Measurements from ENCODE around the gene HSF2. TPM values are rescaled to one million over a fixed set of nuclear protein-coding genes. Genes with fewer than 3 reads are reported as not detected.

The HSF2 gene
- total and polyA plus RNA-seq, 2 donors (not counting 1 experiment from before 2014, with no cell fraction given), result 10.6 to 10.8 TPM

- ChIA-PET CTCF (interaction anchor here (0.5 to 2.2 kb wide), 3 partner anchors 20 to 67 kb away, joined by 3 to 21 read pairs (median 10); no protein-coding TSS in a partner anchor), POLR2A (interaction anchor here (0.9 kb wide), 2 partner anchors 13 to 72 kb away, joined by 3 read pairs; partner anchors contain the start of gene HSF2)
- DNase-seq (no peak), ATAC-seq (ENCODE audit: low read depth) (peak; percentile 50)
- peaks cover 20% of the 10 kb centered on the region for H4K20me1 ChIP-seq (ENCODE audit: control insufficient read depth, insufficient read depth, low read length, poor library complexity, severe bottlenecking)
- TF ChIP-seq EZH2 (IDR thresholded peaks at IDR 0.05; ENCODE audit: borderline replicate concordance, insufficient read depth, low read depth, low read length, poor library complexity, severe bottlenecking), result no peak
- TF ChIP-seq CTCF (IDR thresholded peaks at IDR 0.05), result no peak
- H3K4me1 ChIP-seq (ENCODE audit: control insufficient read depth in 2 of 2, insufficient read depth in 2 of 2, low read length in 2 of 2), result peaks cover 15 to 31% of the 10 kb centered on the region in 2 donors
- H2AFZ ChIP-seq (ENCODE audit: insufficient read depth, low read depth, low read length, poor library complexity, severe bottlenecking), result peak overlapping the region; percentile 92
- H3K4me3 ChIP-seq (ENCODE audit: control extremely low read depth in 1 of 5, extremely low read depth in 1 of 5, insufficient read depth in 1 of 5, low read depth in 2 of 5, low read length in 4 of 5), result peak overlapping the region; percentile 97 to 100 (median 99)
- H3K79me2 ChIP-seq (ENCODE audit: control insufficient read depth, insufficient read depth, low read length), result peaks cover 57% of the 10 kb centered on the region
- Mint-ChIP-seq H3K4me1 (peaks cover 35% of the 10 kb centered on the region), H3K9me3 (ENCODE audit: insufficient read depth) (no peaks in the 10 kb centered on the region), H3K4me3 (peak overlapping the region; percentile 99), H3K27ac (peak overlapping the region; percentile 100), H3K27me3 (no peaks in the 10 kb centered on the region)
- H3K9ac ChIP-seq (ENCODE audit: low read length), result peak overlapping the region; percentile 99
- no peaks in the 10 kb centered on the region for H3K9me3 ChIP-seq (ENCODE audit: control extremely low read depth in 1 of 3, control insufficient read depth in 2 of 3, insufficient read depth in 1 of 3, low read length in 2 of 3)
- H3K27me3 ChIP-seq (replicated peaks in 1 of 4; ENCODE audit: control extremely low read depth in 1 of 4, control insufficient read depth in 3 of 4, insufficient read depth in 4 of 4, low read length in 3 of 4), result no peaks in the 10 kb centered on the region
- peak overlapping the region; percentile 97 to 99 for H3K27ac ChIP-seq (ENCODE audit: low read length in 2 of 2)
- intact Hi-C loops (cut with micrococcal nuclease), result loop anchor here (5.0 to 10.0 kb wide), 3 partner anchors 253 to 1140 kb away; partner anchors contain the start of gene TBC1D32
- no CpG with 5 or more reads among the region's 8 CpGs for WGBS (ENCODE audit: insufficient coverage)
- peaks cover 0 to 5% of the 10 kb centered on the region in 2 experiments for H3K36me3 ChIP-seq (replicated peaks in 1 of 2; ENCODE audit: control extremely low read depth in 1 of 2, control insufficient read depth in 1 of 2, extremely low read depth in 1 of 2, insufficient read depth in 2 of 2, low read length in 1 of 2)
- H3K4me2 ChIP-seq (replicated peaks; ENCODE audit: low read depth, low read length, poor library complexity, severe bottlenecking), result peak overlapping the region; percentile 86
Observed at GRCh38 chr6:122472022-122472340, 72.5 kb downstream of the HSF2 start.

GRCh38 chr6:122476131-122476530 lies 76.7 kb downstream of the HSF2 start:
- Mint-ChIP-seq H3K4me3 (no peak overlapping the region), H3K27me3 (no peaks in the 10 kb centered on the region), H3K4me1 (peaks cover 6% of the 10 kb centered on the region), H3K27ac (no peak overlapping the region), H3K9me3 (ENCODE audit: insufficient read depth) (no peaks in the 10 kb centered on the region)
- Histone ChIP-seq H2AFZ (ENCODE audit: insufficient read depth, low read depth, low read length, poor library complexity, severe bottlenecking) (no peak overlapping the region), H3K4me1 (ENCODE audit: control insufficient read depth in 2 of 2, insufficient read depth in 2 of 2, low read length in 2 of 2) (peaks cover 3 to 5% of the 10 kb centered on the region in 2 donors), H3K27me3 (replicated peaks in 1 of 4; ENCODE audit: control extremely low read depth in 1 of 4, control insufficient read depth in 3 of 4, insufficient read depth in 4 of 4, low read length in 3 of 4) (no peaks in the 10 kb centered on the region), H4K20me1 (ENCODE audit: control insufficient read depth, insufficient read depth, low read length, poor library complexity, severe bottlenecking) (no peaks in the 10 kb centered on the region), H3K79me2 (ENCODE audit: control insufficient read depth, insufficient read depth, low read length) (peaks cover 16% of the 10 kb centered on the region), H3K9ac (ENCODE audit: low read length) (no peak overlapping the region), H3K4me2 (replicated peaks; ENCODE audit: low read depth, low read length, poor library complexity, severe bottlenecking) (no peak overlapping the region), H3K27ac (ENCODE audit: low read length in 2 of 2) (no peak overlapping the region), H3K4me3 (ENCODE audit: control extremely low read depth in 1 of 5, extremely low read depth in 1 of 5, insufficient read depth in 1 of 5, low read depth in 2 of 5, low read length in 4 of 5) (no peak overlapping the region), H3K9me3 (ENCODE audit: control extremely low read depth in 1 of 3, control insufficient read depth in 2 of 3, insufficient read depth in 1 of 3, low read length in 2 of 3) (no peaks in the 10 kb centered on the region), H3K36me3 (replicated peaks in 1 of 2; ENCODE audit: control extremely low read depth in 1 of 2, control insufficient read depth in 1 of 2, extremely low read depth in 1 of 2, insufficient read depth in 2 of 2, low read length in 1 of 2) (no peaks in the 10 kb centered on the region)
- DNase-seq, result peak; percentile 41
- ATAC-seq (ENCODE audit: low read depth), result no peak
- POLR2A ChIA-PET, result no interaction called here
- intact Hi-C loops (cut with micrococcal nuclease), result loop anchor here (1.0 to 10.0 kb wide), 3 partner anchors 17 to 249 kb away; no protein-coding TSS in a partner anchor
- CTCF ChIA-PET, result interaction anchor here (2.9 kb wide), 1 partner anchor 54 kb away, joined by 17 read pairs; no protein-coding TSS in a partner anchor
- peak; percentile 76 for TF ChIP-seq CTCF (IDR thresholded peaks at IDR 0.05)
- TF ChIP-seq EZH2 (IDR thresholded peaks at IDR 0.05; ENCODE audit: borderline replicate concordance, insufficient read depth, low read depth, low read length, poor library complexity, severe bottlenecking), result no peak

Data from B cell (primary cell).